ENCODE measurements around the gene PTPN2.

- TF ChIP-seq ZNF70 (CRISPR knock-in tag; IDR thresholded peaks at IDR 0.05): no peak
- no peak for TF ChIP-seq GLIS3 (CRISPR knock-in tag; IDR thresholded peaks at IDR 0.05)
- TF ChIP-seq, protein P1, sequence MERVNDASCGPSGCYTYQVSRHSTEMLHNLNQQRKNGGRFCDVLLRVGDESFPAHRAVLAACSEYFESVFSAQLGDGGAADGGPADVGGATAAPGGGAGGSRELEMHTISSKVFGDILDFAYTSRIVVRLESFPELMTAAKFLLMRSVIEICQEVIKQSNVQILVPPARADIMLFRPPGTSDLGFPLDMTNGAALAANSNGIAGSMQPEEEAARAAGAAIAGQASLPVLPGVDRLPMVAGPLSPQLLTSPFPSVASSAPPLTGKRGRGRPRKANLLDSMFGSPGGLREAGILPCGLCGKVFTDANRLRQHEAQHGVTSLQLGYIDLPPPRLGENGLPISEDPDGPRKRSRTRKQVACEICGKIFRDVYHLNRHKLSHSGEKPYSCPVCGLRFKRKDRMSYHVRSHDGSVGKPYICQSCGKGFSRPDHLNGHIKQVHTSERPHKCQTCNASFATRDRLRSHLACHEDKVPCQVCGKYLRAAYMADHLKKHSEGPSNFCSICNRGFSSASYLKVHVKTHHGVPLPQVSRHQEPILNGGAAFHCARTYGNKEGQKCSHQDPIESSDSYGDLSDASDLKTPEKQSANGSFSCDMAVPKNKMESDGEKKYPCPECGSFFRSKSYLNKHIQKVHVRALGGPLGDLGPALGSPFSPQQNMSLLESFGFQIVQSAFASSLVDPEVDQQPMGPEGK (CRISPR knock-in tag; IDR thresholded peaks at IDR 0.05; ENCODE audit: borderline replicate concordance): no peak
- TF ChIP-seq ZC3H10 (CRISPR knock-in tag; IDR thresholded peaks at IDR 0.05): no peak
- no peak for TF ChIP-seq ZFP3 (CRISPR knock-in tag; IDR thresholded peaks at IDR 0.05)
- no peak for TF ChIP-seq TSHZ2 (CRISPR knock-in tag; IDR thresholded peaks at IDR 0.05)
- no peak for TF ChIP-seq BACH2 (CRISPR knock-in tag; IDR thresholded peaks at IDR 0.05; ENCODE audit: borderline replicate concordance)
- no peak for TF ChIP-seq PPARA (CRISPR knock-in tag; IDR thresholded peaks at IDR 0.05; ENCODE audit: borderline replicate concordance)
- TF ChIP-seq, protein P2, sequence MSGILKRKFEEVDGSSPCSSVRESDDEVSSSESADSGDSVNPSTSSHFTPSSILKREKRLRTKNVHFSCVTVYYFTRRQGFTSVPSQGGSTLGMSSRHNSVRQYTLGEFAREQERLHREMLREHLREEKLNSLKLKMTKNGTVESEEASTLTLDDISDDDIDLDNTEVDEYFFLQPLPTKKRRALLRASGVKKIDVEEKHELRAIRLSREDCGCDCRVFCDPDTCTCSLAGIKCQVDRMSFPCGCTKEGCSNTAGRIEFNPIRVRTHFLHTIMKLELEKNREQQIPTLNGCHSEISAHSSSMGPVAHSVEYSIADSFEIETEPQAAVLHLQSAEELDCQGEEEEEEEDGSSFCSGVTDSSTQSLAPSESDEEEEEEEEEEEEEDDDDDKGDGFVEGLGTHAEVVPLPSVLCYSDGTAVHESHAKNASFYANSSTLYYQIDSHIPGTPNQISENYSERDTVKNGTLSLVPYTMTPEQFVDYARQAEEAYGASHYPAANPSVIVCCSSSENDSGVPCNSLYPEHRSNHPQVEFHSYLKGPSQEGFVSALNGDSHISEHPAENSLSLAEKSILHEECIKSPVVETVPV (CRISPR knock-in tag; IDR thresholded peaks at IDR 0.05): no peak
- TF ChIP-seq, protein P3, sequence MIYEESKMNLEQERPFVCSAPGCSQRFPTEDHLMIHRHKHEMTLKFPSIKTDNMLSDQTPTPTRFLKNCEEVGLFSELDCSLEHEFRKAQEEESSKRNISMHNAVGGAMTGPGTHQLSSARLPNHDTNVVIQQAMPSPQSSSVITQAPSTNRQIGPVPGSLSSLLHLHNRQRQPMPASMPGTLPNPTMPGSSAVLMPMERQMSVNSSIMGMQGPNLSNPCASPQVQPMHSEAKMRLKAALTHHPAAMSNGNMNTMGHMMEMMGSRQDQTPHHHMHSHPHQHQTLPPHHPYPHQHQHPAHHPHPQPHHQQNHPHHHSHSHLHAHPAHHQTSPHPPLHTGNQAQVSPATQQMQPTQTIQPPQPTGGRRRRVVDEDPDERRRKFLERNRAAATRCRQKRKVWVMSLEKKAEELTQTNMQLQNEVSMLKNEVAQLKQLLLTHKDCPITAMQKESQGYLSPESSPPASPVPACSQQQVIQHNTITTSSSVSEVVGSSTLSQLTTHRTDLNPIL (CRISPR knock-in tag; IDR thresholded peaks at IDR 0.05; ENCODE audit: low read depth): no peak
- no peak for TF ChIP-seq ZNF8 (CRISPR knock-in tag; IDR thresholded peaks at IDR 0.05)
Measured at GRCh38 chr18:12904012-12904516, 20.0 kb upstream of the PTPN2 start.
